Pancreas (tissue), 10 donors: Measurements from ENCODE around the gene CTDP1. TPM values are rescaled to one million over a fixed set of nuclear protein-coding genes. Genes with fewer than 3 reads are reported as not detected.

Source experiments
- ATAC-seq, 4 donors: fragments of 200-7000 bp; cut with Tn5 transposase; one replicate each; pipeline versions ENCODE4 v1.8.0 to v1.9.1; 2020; ENCODE audit warnings: mild to moderate bottlenecking in 4 of 4, moderate library complexity in 4 of 4
- DNase-seq, 6 donors: peaks; one replicate each; pipeline ENCODE4 v3.0.0-alpha.2; 2020
- FAIRE-seq: peaks from 2 replicates; lab custom pipeline; 2012; peaks lifted over from hg19 to GRCh38; lab: Jason Lieb, UNC
- H3K27ac ChIP-seq, 4 donors: fragments of 200-600 bp; sonication (generic); 1 replicate in 3 of 4; 2 replicates in 1 of 4; pipeline versions ENCODE4 v1.5.0 to v1.8.0; 2020
- H3K27me3 ChIP-seq, 4 donors: fragments of 200-600 bp; one replicate each; pipeline ENCODE4 v1.8.0; 2021
- H3K36me3 ChIP-seq, 3 donors: fragments of 200-600 bp; sonication (generic) in 1 of 3; one replicate each; pipeline versions ENCODE4 v1.5.0 to v1.8.0; 2020 to 2021
- H3K4me1 ChIP-seq, 3 donors: fragments of 200-600 bp; one replicate each; pipeline ENCODE4 v1.8.0; 2021
- H3K4me3 ChIP-seq, 4 donors: fragments of 200-600 bp; sonication (generic) in 2 of 4; one replicate each; pipeline versions ENCODE4 v1.5.0 to v1.8.0; 2020 to 2021
- H3K9me3 ChIP-seq, 4 donors: fragments of 200-600 bp; one replicate each; pipeline ENCODE4 v1.8.0; 2021
- CTCF ChIP-seq, 4 donors: fragments of 200-600 bp; sonication (generic) in 3 of 4; IDR thresholded peaks; one replicate each; pipeline versions ENCODE4 v1.5.0 to v1.8.0; 2021; ENCODE audit warnings: antibody characterized with exemption in 4 of 4
- WGBS, 2 donors: extraction: QIAGEN DNeasy Blood & Tissue Kit; methylation state at CpG; one replicate each; pipeline ENCODE4 v1.1.7; 2013; 5-methylcytosine and 5-hydroxymethylcytosine counted together
- intact Hi-C, 3 donors: fragments of 100-400 bp; cut with DNase I; formaldehyde crosslinking; loops; one replicate each; pipeline versions ENCODE4 v1.11.1 to v1.14.2; 2022
- polyA plus RNA-seq, 2 donors: library from polyadenylated mRNA; stranded (reverse); fragments of 200-250 nt; gene quantifications; one replicate each; pipeline ENCODE4 v1.2.3, GENCODE V29; 2013
- total RNA-seq, 6 donors: library from RNA; stranded (reverse); fragmentation: NEBNext Ultra II Directional in 4 of 6; extraction: Animal tissue kit (Norgen Biotek cat#: 25700) in 4 of 6; gene quantifications; one replicate each; pipeline versions ENCODE4 v1.2.1 to v1.2.4, GENCODE V29; 2021 to 2023
- donor health status: healthy with polysubstance abuse.
- donor health status: DM: no; HTN: no; CAD: no; lungs with moderate emphysema.
- donor health status: DM: no; HTN: no; CAD: no.
- donor health status: control.
- donor health status: control.
- donor health status: Bipolar disorder and iron deficiency.
- donor health status: DM: yes; HTN: yes; CAD: no.
- donor health status: DM: no; HTN: no; CAD: no.
- donor health status: DM: no; HTN: no; CAD: no.
- donor health status: DM: yes; HTN: yes; CAD: no.

Gene CTDP1
- total and polyA plus RNA-seq, 8 donors = 9.8 to 14.4 (median 10.5) TPM

GRCh38 chr18:79770501-79770815 lies 90.9 kb downstream of the CTDP1 start:
- ATAC-seq = no peak
- 70 to 74% methylated on average over 9 to 11 of the region's 11 CpGs for WGBS, 2 donors
- H3K36me3 ChIP-seq = no peaks in the 10 kb centered on the region
- no peaks in the 10 kb centered on the region for H3K27me3 ChIP-seq
- no peaks in the 10 kb centered on the region for H3K4me1 ChIP-seq
- no peak overlapping the region for H3K27ac ChIP-seq
- H3K4me3 ChIP-seq = no peak overlapping the region
- DNase-seq = peak in 1 of 6 donors; percentile 46
- TF ChIP-seq CTCF (IDR thresholded peaks at IDR 0.05) = no peak
- intact Hi-C loops = no loop called here
- H3K9me3 ChIP-seq = no peaks in the 10 kb centered on the region
- FAIRE-seq = no peak

- Histone ChIP-seq H3K36me3 (no peaks in the 10 kb centered on the region), H3K4me1 (no peaks in the 10 kb centered on the region), H3K4me3 (no peak overlapping the region), H3K9me3 (no peaks in the 10 kb centered on the region), H3K27ac (no peak overlapping the region), H3K27me3 (no peaks in the 10 kb centered on the region)
- no peak for FAIRE-seq
- DNase-seq = peak in 1 of 6 donors; percentile 34
- TF ChIP-seq CTCF (IDR thresholded peaks at IDR 0.05) = no peak
- no peak for ATAC-seq
- intact Hi-C loops = no loop called here
- WGBS, 2 donors = 73 to 82% methylated on average over 14 to 24 of the region's 24 CpGs
These were observed 91.2 kb downstream of the CTDP1 start for GRCh38 chr18:79770826-79771225.

- intact Hi-C loops = no loop called here
- Histone ChIP-seq H3K36me3 (no peaks in the 10 kb centered on the region), H3K27me3 (no peaks in the 10 kb centered on the region), H3K4me3 (no peak overlapping the region), H3K27ac (no peak overlapping the region), H3K4me1 (no peaks in the 10 kb centered on the region), H3K9me3 (no peaks in the 10 kb centered on the region)
- ATAC-seq = no peak
- peak in 1 of 6 donors; percentile 52 for DNase-seq
- FAIRE-seq = no peak
- WGBS, 2 donors = 62 to 64% methylated on average over 34 to 35 of the region's 35 CpGs
- TF ChIP-seq CTCF (IDR thresholded peaks at IDR 0.05) = no peak
These were observed 92.0 kb downstream of the CTDP1 start for GRCh38 chr18:79771446-79772107.

GRCh38 chr18:79772108-79772864 lies 92.7 kb downstream of the CTDP1 start:
- H3K36me3 ChIP-seq = no peaks in the 10 kb centered on the region
- ATAC-seq (no peak), FAIRE-seq (no peak), DNase-seq (peak in 1 of 6 donors; percentile 49)
- H3K27me3 ChIP-seq = no peaks in the 10 kb centered on the region
- no peaks in the 10 kb centered on the region for H3K9me3 ChIP-seq
- TF ChIP-seq CTCF (IDR thresholded peaks at IDR 0.05) = no peak
- H3K4me3 ChIP-seq = no peak overlapping the region
- 55 to 73% methylated on average over 38 of the region's 38 CpGs for WGBS, 2 donors
- intact Hi-C loops = no loop called here
- no peak overlapping the region for H3K27ac ChIP-seq
- no peaks in the 10 kb centered on the region for H3K4me1 ChIP-seq
